Activated B cell treated with CpG ODN at 0.5 μM for 24 hours (primary cell): Measurements from ENCODE around the gene HOXB3. TPM values are rescaled to one million over a fixed set of nuclear protein-coding genes. Genes with fewer than 3 reads are reported as not detected.

Source experiments
- ATAC-seq: fragments of 200-7000 bp; cut with Tn5 transposase; one replicate; pipeline ENCODE4 v1.10.0; 2021; ENCODE audit warnings: low read depth, mild to moderate bottlenecking, moderate library complexity
- CTCF ChIA-PET: fragments of 350-600 bp; sonication (Branson Sonifier 250); formaldehyde crosslinking; loops from one replicate; lab custom pipeline; 2021; ENCODE audit warnings: antibody characterized with exemption; lab: Charles Lee
- POLR2A ChIA-PET: fragments of 350-600 bp; sonication (Branson Sonifier 250); formaldehyde crosslinking; loops from one replicate; lab custom pipeline; 2021; ENCODE audit warnings: antibody characterized with exemption; lab: Charles Lee
- DNase-seq: peaks from one replicate; pipeline ENCODE4 v3.0.0; 2022
- H3K27ac Mint-ChIP-seq: one replicate; pipeline ENCODE4 v1.8.0; 2020; ENCODE audit warnings: mixed read lengths
- H3K27me3 Mint-ChIP-seq: one replicate; pipeline ENCODE4 v1.8.0; 2021; ENCODE audit warnings: mixed read lengths
- H3K36me3 Mint-ChIP-seq: one replicate; pipeline ENCODE4 v1.8.0; 2021; ENCODE audit warnings: low read depth, mixed read lengths
- H3K4me1 Mint-ChIP-seq: one replicate; pipeline ENCODE4 v1.8.0; 2021; ENCODE audit warnings: mixed read lengths
- H3K4me3 Mint-ChIP-seq: one replicate; pipeline ENCODE4 v1.8.0; 2020; ENCODE audit warnings: mild to moderate bottlenecking, mixed read lengths
- H3K9me3 Mint-ChIP-seq: one replicate; pipeline ENCODE4 v1.8.0; 2020; ENCODE audit warnings: mixed read lengths
- CTCF ChIP-seq: fragments of 200-600 bp; IDR thresholded peaks from one replicate; pipeline ENCODE4 v1.8.0; 2022; ENCODE audit warnings: antibody characterized with exemption, mild to moderate bottlenecking
- intact Hi-C: fragments of 100-400 bp; cut with micrococcal nuclease; formaldehyde crosslinking; loops from one replicate; pipeline ENCODE4 v1.15.1; 2024
- total RNA-seq: library from RNA; stranded (reverse); gene quantifications from 2 replicates; pipeline ENCODE4 v1.2.3, GENCODE V29; 2022

HOXB3 gene
- total RNA-seq, 1 donor from 2014 or later, result 2.6 TPM

GRCh38 chr17:48517478-48517877 lies 72.6 kb downstream of the HOXB3 start:
- CTCF ChIA-PET, result no interaction called here
- no peak for DNase-seq
- H3K27me3 Mint-ChIP-seq, result peaks cover 32% of the 10 kb centered on the region
- POLR2A ChIA-PET, result no interaction called here
- no peaks in the 10 kb centered on the region for H3K36me3 Mint-ChIP-seq
- TF ChIP-seq CTCF, result no peak
- H3K4me3 Mint-ChIP-seq, result no peak overlapping the region
- no peak overlapping the region for H3K27ac Mint-ChIP-seq
- no peak for ATAC-seq
- H3K9me3 Mint-ChIP-seq, result no peaks in the 10 kb centered on the region
- H3K4me1 Mint-ChIP-seq, result peaks cover 21% of the 10 kb centered on the region
- intact Hi-C loops, result no loop called here

GRCh38 chr17:48515925-48516900 lies 73.8 kb downstream of the HOXB3 start:
- Mint-ChIP-seq H3K9me3 (no peaks in the 10 kb centered on the region), H3K27ac (no peak overlapping the region), H3K36me3 (no peaks in the 10 kb centered on the region), H3K4me1 (peaks cover 21% of the 10 kb centered on the region), H3K4me3 (no peak overlapping the region), H3K27me3 (peaks cover 24% of the 10 kb centered on the region)
- POLR2A ChIA-PET, result no interaction called here
- intact Hi-C loops, result no loop called here
- ATAC-seq (no peak), DNase-seq (no peak)
- CTCF ChIA-PET, result no interaction called here
- TF ChIP-seq CTCF, result no peak

- Mint-ChIP-seq H3K4me1 (peaks cover 24% of the 10 kb centered on the region), H3K36me3 (no peaks in the 10 kb centered on the region), H3K27me3 (peaks cover 15% of the 10 kb centered on the region), H3K9me3 (no peaks in the 10 kb centered on the region), H3K4me3 (no peak overlapping the region), H3K27ac (no peak overlapping the region)
- no peak for TF ChIP-seq CTCF
- ATAC-seq, result no peak
- CTCF ChIA-PET, result no interaction called here
- intact Hi-C loops, result no loop called here
- DNase-seq, result no peak
- POLR2A ChIA-PET, result no interaction called here
Measured at GRCh38 chr17:48514477-48514876, 75.6 kb downstream of the HOXB3 start.

GRCh38 chr17:48513666-48514455 lies 76.2 kb downstream of the HOXB3 start:
- Mint-ChIP-seq H3K27ac (no peak overlapping the region), H3K9me3 (no peaks in the 10 kb centered on the region), H3K4me1 (peaks cover 24% of the 10 kb centered on the region), H3K27me3 (peaks cover 15% of the 10 kb centered on the region), H3K4me3 (no peak overlapping the region), H3K36me3 (no peaks in the 10 kb centered on the region)
- DNase-seq, result no peak
- no peak for TF ChIP-seq CTCF
- CTCF ChIA-PET, result no interaction called here
- no peak for ATAC-seq
- POLR2A ChIA-PET, result interaction anchor here (0.9 to 1.0 kb wide), 2 partner anchors 8 to 402 kb away, joined by 3 read pairs; no protein-coding TSS in a partner anchor
- intact Hi-C loops, result loop anchor here (2.0 kb wide), 1 partner anchor 27 kb away; no protein-coding TSS in a partner anchor
